ENCODE measurements around the gene SLX4IP.

The SLX4IP gene

DNA sequence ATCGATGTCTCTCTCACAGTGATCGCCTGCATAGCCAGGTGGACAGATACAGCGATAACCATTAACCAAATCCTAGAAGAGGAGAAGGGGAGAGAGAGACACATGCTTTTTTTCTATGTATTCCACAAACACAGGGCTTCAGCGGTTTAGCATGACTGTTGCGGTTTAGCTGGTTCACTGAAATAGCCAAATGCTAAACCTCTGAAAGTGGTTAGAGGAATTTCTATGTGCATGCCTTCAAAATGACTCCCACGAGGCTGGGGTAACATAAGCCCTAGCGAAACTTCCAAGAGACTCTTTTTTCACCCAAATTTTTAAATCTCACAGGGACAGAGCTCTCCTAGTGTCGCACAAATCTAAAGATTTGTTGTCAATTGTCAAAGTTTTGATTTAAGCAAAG, 213.5 kb downstream of the SLX4IP start:
- no peak for TF ChIP-seq CTCF (IDR thresholded peaks at IDR 0.05; ENCODE audit: insufficient read depth, low read length)
- TF ChIP-seq GABPA (IDR thresholded peaks at IDR 0.05; ENCODE audit: low read depth): no peak
- no peak for TF ChIP-seq POLR2AphosphoS5 (IDR thresholded peaks at IDR 0.05; ENCODE audit: low read depth)
- TF ChIP-seq SPI1 (IDR thresholded peaks at IDR 0.05; ENCODE audit: borderline replicate concordance, low read depth): no peak
- TF ChIP-seq, protein P1, sequence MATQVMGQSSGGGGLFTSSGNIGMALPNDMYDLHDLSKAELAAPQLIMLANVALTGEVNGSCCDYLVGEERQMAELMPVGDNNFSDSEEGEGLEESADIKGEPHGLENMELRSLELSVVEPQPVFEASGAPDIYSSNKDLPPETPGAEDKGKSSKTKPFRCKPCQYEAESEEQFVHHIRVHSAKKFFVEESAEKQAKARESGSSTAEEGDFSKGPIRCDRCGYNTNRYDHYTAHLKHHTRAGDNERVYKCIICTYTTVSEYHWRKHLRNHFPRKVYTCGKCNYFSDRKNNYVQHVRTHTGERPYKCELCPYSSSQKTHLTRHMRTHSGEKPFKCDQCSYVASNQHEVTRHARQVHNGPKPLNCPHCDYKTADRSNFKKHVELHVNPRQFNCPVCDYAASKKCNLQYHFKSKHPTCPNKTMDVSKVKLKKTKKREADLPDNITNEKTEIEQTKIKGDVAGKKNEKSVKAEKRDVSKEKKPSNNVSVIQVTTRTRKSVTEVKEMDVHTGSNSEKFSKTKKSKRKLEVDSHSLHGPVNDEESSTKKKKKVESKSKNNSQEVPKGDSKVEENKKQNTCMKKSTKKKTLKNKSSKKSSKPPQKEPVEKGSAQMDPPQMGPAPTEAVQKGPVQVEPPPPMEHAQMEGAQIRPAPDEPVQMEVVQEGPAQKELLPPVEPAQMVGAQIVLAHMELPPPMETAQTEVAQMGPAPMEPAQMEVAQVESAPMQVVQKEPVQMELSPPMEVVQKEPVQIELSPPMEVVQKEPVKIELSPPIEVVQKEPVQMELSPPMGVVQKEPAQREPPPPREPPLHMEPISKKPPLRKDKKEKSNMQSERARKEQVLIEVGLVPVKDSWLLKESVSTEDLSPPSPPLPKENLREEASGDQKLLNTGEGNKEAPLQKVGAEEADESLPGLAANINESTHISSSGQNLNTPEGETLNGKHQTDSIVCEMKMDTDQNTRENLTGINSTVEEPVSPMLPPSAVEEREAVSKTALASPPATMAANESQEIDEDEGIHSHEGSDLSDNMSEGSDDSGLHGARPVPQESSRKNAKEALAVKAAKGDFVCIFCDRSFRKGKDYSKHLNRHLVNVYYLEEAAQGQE (IDR thresholded peaks at IDR 0.05; ENCODE audit: insufficient replicate concordance, low read depth): no peak
- Histone ChIP-seq H3K27ac (replicated peaks) (no peak overlapping the region), H3K4me3 (replicated peaks; ENCODE audit: insufficient read depth, low read length) (no peak overlapping the region), H3K27me3 (ENCODE audit: insufficient read depth, poor library complexity, severe bottlenecking) (no peaks in the 10 kb centered on the region)
- no peak for DNase-seq (ENCODE audit: low read depth in 1 of 2, low spot score in 1 of 2)

DNA sequence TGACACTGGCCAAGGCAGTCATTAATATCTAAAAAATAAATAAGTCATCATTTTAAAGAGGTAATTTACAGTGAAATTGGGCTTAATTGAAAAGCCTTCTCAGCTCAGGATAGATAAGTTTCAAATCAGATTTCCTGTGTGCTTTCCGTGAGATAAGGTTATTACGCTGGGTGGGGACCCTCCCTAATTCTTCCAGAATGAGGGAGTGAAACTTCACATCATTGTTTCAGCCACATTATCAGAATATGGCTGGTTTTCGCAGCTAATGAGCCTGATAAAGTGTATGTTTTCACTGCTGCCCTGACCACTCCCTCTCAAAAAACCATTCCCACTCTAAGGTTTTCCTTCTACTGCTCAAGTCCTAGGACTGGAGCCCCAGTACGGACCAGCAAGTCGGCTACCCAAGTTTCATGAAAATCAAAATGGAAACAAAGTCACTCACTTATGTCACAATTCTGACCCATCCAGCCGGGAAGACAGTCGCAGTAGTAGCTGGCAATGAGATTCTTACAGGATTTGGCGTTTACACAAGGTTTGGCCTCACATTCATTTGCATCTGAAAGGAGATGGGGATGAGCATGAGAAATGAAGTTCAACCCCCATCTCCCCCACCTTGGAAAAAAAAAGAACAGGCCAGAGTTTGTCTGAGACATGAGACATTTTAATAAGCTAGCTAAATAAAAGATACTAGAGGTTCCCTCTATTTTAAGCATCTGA, 214.1 kb downstream of the SLX4IP start:
- TF ChIP-seq, protein P1 (IDR thresholded peaks at IDR 0.05; ENCODE audit: insufficient replicate concordance, low read depth): no peak
- TF ChIP-seq SPI1 (IDR thresholded peaks at IDR 0.05; ENCODE audit: borderline replicate concordance, low read depth) (no peak), POLR2AphosphoS5 (IDR thresholded peaks at IDR 0.05; ENCODE audit: low read depth) (no peak), GABPA (IDR thresholded peaks at IDR 0.05; ENCODE audit: low read depth) (no peak), CTCF (IDR thresholded peaks at IDR 0.05; ENCODE audit: insufficient read depth, low read length) (no peak)
- no peak for DNase-seq (ENCODE audit: low read depth in 1 of 2, low spot score in 1 of 2)
- H3K4me3 ChIP-seq (replicated peaks; ENCODE audit: insufficient read depth, low read length): no peak overlapping the region
- no peak overlapping the region for H3K27ac ChIP-seq (replicated peaks)
- H3K27me3 ChIP-seq (ENCODE audit: insufficient read depth, poor library complexity, severe bottlenecking): no peaks in the 10 kb centered on the region

DNA sequence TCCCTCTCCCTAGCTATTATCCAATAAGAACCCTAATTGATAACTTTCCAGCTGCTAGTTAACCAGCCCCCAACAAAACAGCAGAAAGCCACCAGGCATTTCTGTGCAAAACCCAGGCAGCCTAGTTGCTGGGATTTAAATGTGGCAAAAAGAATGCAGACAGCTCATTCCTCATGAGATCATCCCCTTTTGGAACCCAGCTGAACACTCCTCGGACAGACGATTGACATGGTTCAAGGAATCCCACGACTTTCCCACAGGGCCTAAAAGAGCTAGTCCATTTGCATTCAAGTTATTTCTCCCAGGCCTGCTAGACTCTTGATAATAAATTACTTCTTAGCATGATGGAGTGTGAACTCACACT, 214.7 kb downstream of the SLX4IP start:
- H3K27ac ChIP-seq (replicated peaks): no peak overlapping the region
- H3K27me3 ChIP-seq (ENCODE audit: insufficient read depth, poor library complexity, severe bottlenecking): no peaks in the 10 kb centered on the region
- TF ChIP-seq, protein P1 (IDR thresholded peaks at IDR 0.05; ENCODE audit: insufficient replicate concordance, low read depth): no peak
- no peak for TF ChIP-seq GABPA (IDR thresholded peaks at IDR 0.05; ENCODE audit: low read depth)
- TF ChIP-seq CTCF (IDR thresholded peaks at IDR 0.05; ENCODE audit: insufficient read depth, low read length): no peak
- TF ChIP-seq POLR2AphosphoS5 (IDR thresholded peaks at IDR 0.05; ENCODE audit: low read depth): no peak
- DNase-seq (ENCODE audit: low read depth in 1 of 2, low spot score in 1 of 2): no peak
- no peak overlapping the region for H3K4me3 ChIP-seq (replicated peaks; ENCODE audit: insufficient read depth, low read length)
